ENCODE data around the gene HSH2D.

HSH2D gene

GRCh38 chr19:16121141-16121540, 22.3 kb upstream of the HSH2D start:
- Histone ChIP-seq H3K9ac (ENCODE audit: low read length) (no peak overlapping the region; the same call in 1 of the 2 replicates), H4K20me1 (ENCODE audit: insufficient read depth, low read length) (no peaks in the 10 kb centered on the region), H2AFZ (ENCODE audit: low read depth, low read length) (no peak overlapping the region), H3K27ac (ENCODE audit: low read length) (peak overlapping the region; percentile 98), H3K4me2 (ENCODE audit: low read length) (peak overlapping the region; percentile 1; the same call in 1 of the 2 replicates), H3K36me3 (replicated peaks; ENCODE audit: low read depth, low read length) (peaks cover 72% of the 10 kb centered on the region), H3K4me1 (ENCODE audit: low read length) (peaks cover 52% of the 10 kb centered on the region), H3K27me3 (ENCODE audit: low read depth, low read length) (no peaks in the 10 kb centered on the region), H3K9me3 (ENCODE audit: insufficient read depth, low read length) (no peaks in the 10 kb centered on the region), H3K4me3 (ENCODE audit: low read length) (no peak overlapping the region), H3K79me2 (ENCODE audit: low read length) (peaks cover 73% of the 10 kb centered on the region)
- TF ChIP-seq CTCF (IDR thresholded peaks at IDR 0.05; ENCODE audit: low read depth, low read length) (no peak), EZH2phosphoT487 (IDR thresholded peaks at IDR 0.05; ENCODE audit: low read depth) (no peak)

- H3K4me3 ChIP-seq (ENCODE audit: low read length) = no peak overlapping the region
- H4K20me1 ChIP-seq (ENCODE audit: insufficient read depth, low read length) = no peaks in the 10 kb centered on the region
- H3K27ac ChIP-seq (ENCODE audit: low read length) = peak overlapping the region; percentile 98; the same call in 1 of the 2 replicates
- peaks cover 64% of the 10 kb centered on the region for H3K79me2 ChIP-seq (ENCODE audit: low read length)
- H3K9ac ChIP-seq (ENCODE audit: low read length) = no peak overlapping the region
- H3K27me3 ChIP-seq (ENCODE audit: low read depth, low read length) = no peaks in the 10 kb centered on the region
- no peak overlapping the region for H2AFZ ChIP-seq (ENCODE audit: low read depth, low read length)
- H3K4me1 ChIP-seq (ENCODE audit: low read length) = peaks cover 43% of the 10 kb centered on the region
- H3K36me3 ChIP-seq (replicated peaks; ENCODE audit: low read depth, low read length) = peaks cover 76% of the 10 kb centered on the region
- no peak for TF ChIP-seq EZH2phosphoT487 (IDR thresholded peaks at IDR 0.05; ENCODE audit: low read depth)
- TF ChIP-seq CTCF (IDR thresholded peaks at IDR 0.05; ENCODE audit: low read depth, low read length) = no peak
- no peaks in the 10 kb centered on the region for H3K9me3 ChIP-seq (ENCODE audit: insufficient read depth, low read length)
- no peak overlapping the region for H3K4me2 ChIP-seq (ENCODE audit: low read length)
Measured at GRCh38 chr19:16121967-16122366, 21.5 kb upstream of the HSH2D start.

GRCh38 chr19:16124953-16125352, 18.5 kb upstream of the HSH2D start:
- Histone ChIP-seq H3K4me3 (ENCODE audit: low read length) (no peak overlapping the region), H3K4me1 (ENCODE audit: low read length) (peaks cover 16% of the 10 kb centered on the region), H3K27me3 (ENCODE audit: low read depth, low read length) (no peaks in the 10 kb centered on the region), H3K27ac (ENCODE audit: low read length) (no peak overlapping the region), H3K9me3 (ENCODE audit: insufficient read depth, low read length) (no peaks in the 10 kb centered on the region), H3K79me2 (ENCODE audit: low read length) (peaks cover 55% of the 10 kb centered on the region), H3K36me3 (replicated peaks; ENCODE audit: low read depth, low read length) (peaks cover 91% of the 10 kb centered on the region), H2AFZ (ENCODE audit: low read depth, low read length) (no peak overlapping the region), H3K9ac (ENCODE audit: low read length) (no peak overlapping the region), H4K20me1 (ENCODE audit: insufficient read depth, low read length) (no peaks in the 10 kb centered on the region), H3K4me2 (ENCODE audit: low read length) (no peak overlapping the region)
- no peak for TF ChIP-seq EZH2phosphoT487 (IDR thresholded peaks at IDR 0.05; ENCODE audit: low read depth)
- TF ChIP-seq CTCF (IDR thresholded peaks at IDR 0.05; ENCODE audit: low read depth, low read length) = no peak

- Histone ChIP-seq H3K27me3 (ENCODE audit: low read depth, low read length) (no peaks in the 10 kb centered on the region), H3K9me3 (ENCODE audit: insufficient read depth, low read length) (no peaks in the 10 kb centered on the region), H3K36me3 (replicated peaks; ENCODE audit: low read depth, low read length) (peaks cover 92% of the 10 kb centered on the region), H2AFZ (ENCODE audit: low read depth, low read length) (no peak overlapping the region), H3K4me2 (ENCODE audit: low read length) (no peak overlapping the region), H3K79me2 (ENCODE audit: low read length) (peaks cover 50% of the 10 kb centered on the region), H4K20me1 (ENCODE audit: insufficient read depth, low read length) (no peaks in the 10 kb centered on the region), H3K9ac (ENCODE audit: low read length) (no peak overlapping the region), H3K27ac (ENCODE audit: low read length) (no peak overlapping the region), H3K4me1 (ENCODE audit: low read length) (peaks cover 6% of the 10 kb centered on the region), H3K4me3 (ENCODE audit: low read length) (no peak overlapping the region)
- TF ChIP-seq EZH2phosphoT487 (IDR thresholded peaks at IDR 0.05; ENCODE audit: low read depth) (no peak), CTCF (IDR thresholded peaks at IDR 0.05; ENCODE audit: low read depth, low read length) (no peak)
Measured at GRCh38 chr19:16125737-16126495, 17.6 kb upstream of the HSH2D start.

Data from OCI-LY3 (cell line).